ENCODE measurements around the gene GALNT7. TPM values are rescaled to one million over a fixed set of nuclear protein-coding genes. Genes with fewer than 3 reads are reported as not detected.

The GALNT7 gene
- total RNA-seq, 1 donor from 2014 or later = 16.9 TPM

GRCh38 chr4:173267711-173268110, 99.1 kb downstream of the GALNT7 start:
- CTCF ChIA-PET = interaction anchor here (0.8 to 1.4 kb wide), 2 partner anchors 10 to 243 kb away, joined by 4 read pairs; no protein-coding TSS in a partner anchor
- no peak for TF ChIP-seq CTCF (IDR thresholded peaks at IDR 0.05)
- H3K27ac Mint-ChIP-seq = no peak overlapping the region
- intact Hi-C loops (cut with micrococcal nuclease) = no loop called here
- peaks cover 22% of the 10 kb centered on the region for H3K4me1 Mint-ChIP-seq
- no peaks in the 10 kb centered on the region for H3K9me3 Mint-ChIP-seq
- H3K27me3 Mint-ChIP-seq = no peaks in the 10 kb centered on the region
- peaks cover 4% of the 10 kb centered on the region for H3K36me3 Mint-ChIP-seq (ENCODE audit: low read depth)
- DNase-seq = no peak
- ATAC-seq (ENCODE audit: low read depth) = no peak
- POLR2A ChIA-PET = no interaction called here
- H3K4me3 Mint-ChIP-seq = no peak overlapping the region

- intact Hi-C loops (cut with micrococcal nuclease) = no loop called here
- no peak overlapping the region for H3K27ac Mint-ChIP-seq
- no peak overlapping the region for H3K4me3 Mint-ChIP-seq
- H3K27me3 Mint-ChIP-seq = no peaks in the 10 kb centered on the region
- no peaks in the 10 kb centered on the region for H3K9me3 Mint-ChIP-seq
- peaks cover 15% of the 10 kb centered on the region for H3K36me3 Mint-ChIP-seq (ENCODE audit: low read depth)
- ATAC-seq (ENCODE audit: low read depth) (no peak), DNase-seq (no peak)
- POLR2A ChIA-PET = no interaction called here
- TF ChIP-seq CTCF (IDR thresholded peaks at IDR 0.05) = no peak
- H3K4me1 Mint-ChIP-seq = peaks cover 14% of the 10 kb centered on the region
- CTCF ChIA-PET = no interaction called here
Observed at GRCh38 chr4:173269280-173269679, 100.7 kb downstream of the GALNT7 start.

- no peak for TF ChIP-seq CTCF (IDR thresholded peaks at IDR 0.05)
- ATAC-seq (ENCODE audit: low read depth) (no peak), DNase-seq (no peak)
- no peak overlapping the region for H3K4me3 Mint-ChIP-seq
- peaks cover 22% of the 10 kb centered on the region for H3K36me3 Mint-ChIP-seq (ENCODE audit: low read depth)
- intact Hi-C loops (cut with micrococcal nuclease) = no loop called here
- no peaks in the 10 kb centered on the region for H3K27me3 Mint-ChIP-seq
- H3K27ac Mint-ChIP-seq = no peak overlapping the region
- CTCF ChIA-PET = interaction anchor here (1.1 to 1.3 kb wide), 2 partner anchors 13 to 257 kb away, joined by 3 to 7 read pairs; no protein-coding TSS in a partner anchor
- H3K9me3 Mint-ChIP-seq = peaks cover 4% of the 10 kb centered on the region
- H3K4me1 Mint-ChIP-seq = peaks cover 3% of the 10 kb centered on the region
- POLR2A ChIA-PET = no interaction called here
Observed at GRCh38 chr4:173270312-173271027, 101.9 kb downstream of the GALNT7 start.

- TF ChIP-seq CTCF (IDR thresholded peaks at IDR 0.05) = no peak
- no peaks in the 10 kb centered on the region for H3K4me1 Mint-ChIP-seq
- DNase-seq (no peak), ATAC-seq (ENCODE audit: low read depth) (no peak)
- no peaks in the 10 kb centered on the region for H3K27me3 Mint-ChIP-seq
- POLR2A ChIA-PET = no interaction called here
- CTCF ChIA-PET = no interaction called here
- no peak overlapping the region for H3K4me3 Mint-ChIP-seq
- peaks cover 22% of the 10 kb centered on the region for H3K36me3 Mint-ChIP-seq (ENCODE audit: low read depth)
- no peak overlapping the region for H3K27ac Mint-ChIP-seq
- peaks cover 4% of the 10 kb centered on the region for H3K9me3 Mint-ChIP-seq
- intact Hi-C loops (cut with micrococcal nuclease) = no loop called here
Observed at GRCh38 chr4:173272314-173272713, 103.7 kb downstream of the GALNT7 start.

GRCh38 chr4:173272996-173273395, 104.4 kb downstream of the GALNT7 start:
- H3K36me3 Mint-ChIP-seq (ENCODE audit: low read depth) = peaks cover 22% of the 10 kb centered on the region
- peaks cover 2% of the 10 kb centered on the region for H3K4me1 Mint-ChIP-seq
- no peak overlapping the region for H3K27ac Mint-ChIP-seq
- no peak for TF ChIP-seq CTCF (IDR thresholded peaks at IDR 0.05)
- ChIA-PET CTCF (no interaction called here), POLR2A (no interaction called here)
- intact Hi-C loops (cut with micrococcal nuclease) = no loop called here
- H3K4me3 Mint-ChIP-seq = no peak overlapping the region
- ATAC-seq (ENCODE audit: low read depth) (no peak), DNase-seq (no peak)
- H3K27me3 Mint-ChIP-seq = no peaks in the 10 kb centered on the region
- H3K9me3 Mint-ChIP-seq = peaks cover 4% of the 10 kb centered on the region
